Stimulated activated naive CD8-positive, alpha-beta T cell treated with anti-CD3 and anti-CD28 coated beads, Interleukin-15, Interleukin-2, amounts not matched to agents 100 U/mL and 50 U/mL, for 24 hours (primary cell): ENCODE measurements around the gene PTPN3.

ENCODE experiments used
- ATAC-seq: fragments of 150-1000 bp; cut with Tn5 transposase; one replicate; pipeline ENCODE4 v1.10.0; 2021
- DNase-seq: peaks from one replicate; pipeline ENCODE4 v3.0.0; 2021

PTPN3 gene

GRCh38 chr9:109421026-109421970, 76.8 kb downstream of the PTPN3 start:
- DNase-seq = no peak
- ATAC-seq = no peak

GRCh38 chr9:109419531-109419930, 78.6 kb downstream of the PTPN3 start:
- DNase-seq = no peak
- no peak for ATAC-seq

- DNase-seq (peak; percentile 35), ATAC-seq (peak; percentile 39)
Observed at GRCh38 chr9:109418827-109419226, 79.3 kb downstream of the PTPN3 start.

GRCh38 chr9:109417585-109418544, 80.2 kb downstream of the PTPN3 start:
- ATAC-seq = no peak
- no peak for DNase-seq

- DNase-seq (no peak), ATAC-seq (no peak)
Observed at GRCh38 chr9:109417054-109417453, 81.1 kb downstream of the PTPN3 start.

GRCh38 chr9:109416135-109416706, 81.9 kb downstream of the PTPN3 start:
- ATAC-seq (peak; percentile 42), DNase-seq (peak; percentile 34)

- ATAC-seq (no peak), DNase-seq (no peak)
Observed at GRCh38 chr9:109414125-109414785, 83.9 kb downstream of the PTPN3 start.

- DNase-seq = peak; percentile 29
- peak; percentile 47 for ATAC-seq
Observed at GRCh38 chr9:109411798-109412352, 86.2 kb downstream of the PTPN3 start.

- ATAC-seq = peak; percentile 65
Observed at GRCh38 chr9:109411069-109411761, 86.9 kb downstream of the PTPN3 start.

GRCh38 chr9:109409773-109410397, 88.2 kb downstream of the PTPN3 start:
- peak; percentile 19 for DNase-seq
- ATAC-seq = no peak

More at GRCh38 chr9:109411069-109411761, 86.9 kb downstream of the PTPN3 start:
- DNase-seq = peak; percentile 19

- DNase-seq = no peak
- ATAC-seq = no peak
Observed at GRCh38 chr9:109408759-109409462, 89.2 kb downstream of the PTPN3 start.

GRCh38 chr9:109403766-109404320, 94.3 kb downstream of the PTPN3 start:
- ATAC-seq (no peak), DNase-seq (no peak)

- ATAC-seq (no peak), DNase-seq (no peak)
Observed at GRCh38 chr9:109403116-109403515, 95.0 kb downstream of the PTPN3 start.

GRCh38 chr9:109401990-109402318, 96.2 kb downstream of the PTPN3 start:
- DNase-seq = no peak
- ATAC-seq = no peak

- peak; percentile 58 for DNase-seq
Observed at GRCh38 chr9:109401169-109401989, 96.7 kb downstream of the PTPN3 start.

GRCh38 chr9:109399258-109399767, 98.8 kb downstream of the PTPN3 start:
- ATAC-seq = peak; percentile 74
- DNase-seq = no peak

More at GRCh38 chr9:109401169-109401989, 96.7 kb downstream of the PTPN3 start:
- ATAC-seq = no peak

GRCh38 chr9:109391176-109391575, 106.9 kb downstream of the PTPN3 start:
- ATAC-seq = no peak
- no peak for DNase-seq

GRCh38 chr9:109387856-109388255, 110.3 kb downstream of the PTPN3 start:
- DNase-seq = no peak
- ATAC-seq = no peak
